ENCODE data around the gene CD53. TPM values are rescaled to one million over a fixed set of nuclear protein-coding genes. Genes with fewer than 3 reads are reported as not detected.
"Not testable (repeated sequence)": the region's sequence is repeated elsewhere in the genome, so short reads cannot be mapped to it uniquely, and the experiment has no call there.

CD53 gene
- total and polyA plus RNA-seq, 2 experiments from 2014 or later = 0.79 to 1.4 TPM

DNA sequence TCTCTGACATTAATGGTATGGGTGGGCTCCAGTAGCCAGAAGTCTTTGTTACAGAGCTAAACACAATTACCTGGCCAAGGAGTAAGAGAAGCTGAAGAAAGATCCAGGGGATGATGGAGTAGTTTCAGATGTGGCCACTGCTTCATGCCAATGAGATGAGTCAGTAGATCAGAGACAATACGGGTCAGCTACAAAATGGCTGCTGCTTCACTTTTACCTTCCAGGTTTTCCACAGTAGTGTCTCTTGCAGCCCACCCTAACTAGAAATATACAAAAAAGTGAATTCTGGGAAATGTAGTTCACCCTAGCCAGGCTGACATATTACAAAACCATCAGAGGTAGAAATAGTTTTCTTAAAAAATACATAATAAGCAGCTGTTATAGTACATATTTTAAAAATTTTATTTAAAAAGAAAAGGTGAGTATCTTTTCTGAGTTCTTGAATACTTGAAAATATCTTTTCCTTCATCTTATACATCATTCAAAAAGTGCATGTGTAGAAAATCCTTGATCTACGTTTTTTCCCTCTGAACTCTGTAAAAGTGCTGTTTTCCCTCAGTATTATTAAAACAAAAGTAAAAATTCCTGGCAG is 54.6 kb downstream of the CD53 start:
- Histone ChIP-seq H3K9me2 (replicated peaks; ENCODE audit: insufficient read depth) (no peaks in the 10 kb centered on the region), H3K27ac (no peak overlapping the region), H3K4me2 (no peak overlapping the region), H2AFZ (no peak overlapping the region), H3K9me3 (ENCODE audit: low read depth) (no peaks in the 10 kb centered on the region), H4K20me1 (ENCODE audit: insufficient read depth, poor library complexity, severe bottlenecking) (no peaks in the 10 kb centered on the region), H3K4me1 (ENCODE audit: insufficient read depth) (no peaks in the 10 kb centered on the region), H3K79me2 (no peaks in the 10 kb centered on the region), H3K36me3 (replicated peaks; ENCODE audit: insufficient read depth, low read depth) (no peaks in the 10 kb centered on the region), H3K27me3 (no peaks in the 10 kb centered on the region), H3K4me3 (no peak overlapping the region)
- no peak for TF ChIP-seq EZH2 (IDR thresholded peaks at IDR 0.05; ENCODE audit: borderline replicate concordance)
- no peak for TF ChIP-seq EZH2phosphoT487 (IDR thresholded peaks at IDR 0.05; ENCODE audit: low read depth, severe bottlenecking, unreplicated experiment)
- TF ChIP-seq, protein P1, sequence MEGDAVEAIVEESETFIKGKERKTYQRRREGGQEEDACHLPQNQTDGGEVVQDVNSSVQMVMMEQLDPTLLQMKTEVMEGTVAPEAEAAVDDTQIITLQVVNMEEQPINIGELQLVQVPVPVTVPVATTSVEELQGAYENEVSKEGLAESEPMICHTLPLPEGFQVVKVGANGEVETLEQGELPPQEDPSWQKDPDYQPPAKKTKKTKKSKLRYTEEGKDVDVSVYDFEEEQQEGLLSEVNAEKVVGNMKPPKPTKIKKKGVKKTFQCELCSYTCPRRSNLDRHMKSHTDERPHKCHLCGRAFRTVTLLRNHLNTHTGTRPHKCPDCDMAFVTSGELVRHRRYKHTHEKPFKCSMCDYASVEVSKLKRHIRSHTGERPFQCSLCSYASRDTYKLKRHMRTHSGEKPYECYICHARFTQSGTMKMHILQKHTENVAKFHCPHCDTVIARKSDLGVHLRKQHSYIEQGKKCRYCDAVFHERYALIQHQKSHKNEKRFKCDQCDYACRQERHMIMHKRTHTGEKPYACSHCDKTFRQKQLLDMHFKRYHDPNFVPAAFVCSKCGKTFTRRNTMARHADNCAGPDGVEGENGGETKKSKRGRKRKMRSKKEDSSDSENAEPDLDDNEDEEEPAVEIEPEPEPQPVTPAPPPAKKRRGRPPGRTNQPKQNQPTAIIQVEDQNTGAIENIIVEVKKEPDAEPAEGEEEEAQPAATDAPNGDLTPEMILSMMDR (IDR thresholded peaks at IDR 0.05; ENCODE audit: poor library complexity) = no peak
- WGBS (ENCODE audit: low lambda C conversion rate, missing lambda C conversion rate) = 51% methylated on average over 2 of the region's 2 CpGs
- no peak for DNase-seq (ENCODE audit: low spot score)

DNA sequence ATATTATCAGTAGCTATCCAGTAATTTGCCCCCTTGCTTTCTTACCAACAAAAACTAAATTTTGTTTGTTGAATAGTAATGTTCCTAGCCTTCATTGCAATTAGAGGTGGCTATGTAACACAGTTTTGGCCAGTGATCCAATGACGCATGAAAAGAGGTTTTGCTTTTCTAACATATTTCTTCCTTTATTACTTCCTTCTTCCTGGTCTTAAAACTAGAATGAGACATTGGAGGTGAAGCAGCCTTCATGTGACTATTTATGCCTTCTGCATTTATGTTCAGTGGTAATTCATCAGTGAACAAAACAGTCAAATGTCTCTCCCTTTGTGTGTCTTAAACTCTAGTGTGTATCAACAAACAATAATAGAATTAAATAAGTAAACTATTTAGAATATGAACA is 55.2 kb downstream of the CD53 start:
- H3K4me2 ChIP-seq = no peak overlapping the region
- 91% methylated on average over 1 of the region's 1 CpG for WGBS (ENCODE audit: low lambda C conversion rate, missing lambda C conversion rate)
- H3K4me3 ChIP-seq = no peak overlapping the region
- no peaks in the 10 kb centered on the region for H3K79me2 ChIP-seq
- no peak overlapping the region for H2AFZ ChIP-seq
- H3K27me3 ChIP-seq = no peaks in the 10 kb centered on the region
- H3K27ac ChIP-seq = no peak overlapping the region
- no peaks in the 10 kb centered on the region for H4K20me1 ChIP-seq (ENCODE audit: insufficient read depth, poor library complexity, severe bottlenecking)
- TF ChIP-seq, protein P1 (IDR thresholded peaks at IDR 0.05; ENCODE audit: poor library complexity) = no peak
- TF ChIP-seq EZH2phosphoT487 (IDR thresholded peaks at IDR 0.05; ENCODE audit: low read depth, severe bottlenecking, unreplicated experiment) (no peak), EZH2 (IDR thresholded peaks at IDR 0.05; ENCODE audit: borderline replicate concordance) (no peak)
- no peaks in the 10 kb centered on the region for H3K9me3 ChIP-seq (ENCODE audit: low read depth)
- H3K36me3 ChIP-seq (replicated peaks; ENCODE audit: insufficient read depth, low read depth) = no peaks in the 10 kb centered on the region
- no peaks in the 10 kb centered on the region for H3K9me2 ChIP-seq (replicated peaks; ENCODE audit: insufficient read depth)
- no peaks in the 10 kb centered on the region for H3K4me1 ChIP-seq (ENCODE audit: insufficient read depth)
- DNase-seq (ENCODE audit: low spot score) = no peak

DNA sequence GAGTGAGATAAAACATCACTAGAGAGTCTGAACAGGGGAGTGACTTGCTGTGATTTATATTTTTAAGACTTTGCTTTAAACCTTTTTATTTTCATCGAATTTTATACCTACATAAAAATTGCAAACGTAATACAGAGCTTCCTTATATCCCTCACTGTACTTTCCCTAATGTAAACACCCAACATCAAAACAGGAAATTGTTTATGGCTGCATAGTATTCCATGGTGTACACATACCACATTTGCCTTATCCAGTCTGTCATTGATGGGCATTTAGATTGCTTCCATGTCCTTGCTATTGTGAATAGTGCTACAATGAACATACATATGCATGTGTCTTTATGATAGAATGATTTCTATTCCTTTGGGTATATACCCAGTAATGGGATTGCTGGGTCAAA is 56.0 kb downstream of the CD53 start:
- no peak for DNase-seq (ENCODE audit: low spot score)
- Histone ChIP-seq H2AFZ (no peak overlapping the region), H3K9me2 (replicated peaks; ENCODE audit: insufficient read depth) (no peaks in the 10 kb centered on the region), H3K4me2 (no peak overlapping the region), H3K4me1 (ENCODE audit: insufficient read depth) (no peaks in the 10 kb centered on the region), H4K20me1 (ENCODE audit: insufficient read depth, poor library complexity, severe bottlenecking) (no peaks in the 10 kb centered on the region), H3K79me2 (no peaks in the 10 kb centered on the region), H3K27ac (no peak overlapping the region), H3K36me3 (replicated peaks; ENCODE audit: insufficient read depth, low read depth) (no peaks in the 10 kb centered on the region), H3K27me3 (no peaks in the 10 kb centered on the region), H3K9me3 (ENCODE audit: low read depth) (no peaks in the 10 kb centered on the region), H3K4me3 (no peak overlapping the region)
- TF ChIP-seq EZH2 (IDR thresholded peaks at IDR 0.05; ENCODE audit: borderline replicate concordance) (no peak), EZH2phosphoT487 (IDR thresholded peaks at IDR 0.05; ENCODE audit: low read depth, severe bottlenecking, unreplicated experiment) (no peak)
- TF ChIP-seq, protein P1 (IDR thresholded peaks at IDR 0.05; ENCODE audit: poor library complexity) = no peak
- WGBS (ENCODE audit: low lambda C conversion rate, missing lambda C conversion rate) = 52% methylated on average over 2 of the region's 2 CpGs

DNA sequence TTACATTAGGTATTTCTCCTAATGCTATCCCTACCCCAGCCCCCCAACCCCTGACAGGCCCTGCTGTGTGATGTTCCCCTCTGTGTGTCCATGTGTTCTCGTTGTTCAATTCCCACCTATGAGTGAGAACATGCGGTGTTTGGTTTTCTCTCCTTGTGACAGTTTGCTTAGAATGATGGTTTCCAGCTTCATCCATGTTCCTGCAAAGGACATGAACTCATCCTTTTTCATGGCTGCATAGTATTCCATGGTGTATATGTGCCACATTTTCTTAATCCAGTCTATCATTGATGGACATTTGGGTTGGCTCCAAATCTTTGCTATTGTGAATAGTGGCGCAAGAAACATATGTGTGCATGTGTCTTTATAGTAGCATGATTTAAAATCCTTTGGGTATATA is 58.1 kb downstream of the CD53 start:
- not testable (repeated sequence) for H3K36me3 ChIP-seq (replicated peaks; ENCODE audit: insufficient read depth, low read depth); H4K20me1 ChIP-seq (ENCODE audit: insufficient read depth, poor library complexity, severe bottlenecking); H2AFZ ChIP-seq; H3K27ac ChIP-seq; H3K4me2 ChIP-seq; DNase-seq (ENCODE audit: low spot score); H3K79me2 ChIP-seq; H3K9me3 ChIP-seq (ENCODE audit: low read depth); H3K4me1 ChIP-seq (ENCODE audit: insufficient read depth); H3K9me2 ChIP-seq (replicated peaks; ENCODE audit: insufficient read depth); H3K4me3 ChIP-seq; H3K27me3 ChIP-seq
- 89% methylated on average over 3 of the region's 3 CpGs for WGBS (ENCODE audit: low lambda C conversion rate, missing lambda C conversion rate)
